ENCODE measurements around the gene COX19. TPM values are rescaled to one million over a fixed set of nuclear protein-coding genes. Genes with fewer than 3 reads are reported as not detected.

COX19 gene
- total and polyA plus RNA-seq, 2 of the 13 experiments (the other 11 are each of a cell fraction or from before 2014, with no cell fraction given), result 11.5 to 21.7 TPM

GRCh38 chr7:990352-990932 is 15.1 kb upstream of the COX19 start (continued):
- TF ChIP-seq DMAP1 (CRISPR knock-in tag; IDR thresholded peaks at IDR 0.05) (no peak), FOSL1 (CRISPR knock-in tag; IDR thresholded peaks at IDR 0.05; ENCODE audit: borderline replicate concordance) (no peak), RBFOX2 (IDR thresholded peaks at IDR 0.05; ENCODE audit: low read depth, low read length) (peak; percentile 87), EZH2 (conservative IDR thresholded peaks at IDR 0.05; ENCODE audit: low read depth, low read length) (no peak), PTBP1 (IDR thresholded peaks at IDR 0.05; ENCODE audit: low read depth, low read length, poor library complexity, severe bottlenecking) (no peak), ZNF501 (CRISPR knock-in tag; IDR thresholded peaks at IDR 0.05) (no peak), TRIM22 (IDR thresholded peaks at IDR 0.05) (no peak), STAG1 (CRISPR knock-in tag; IDR thresholded peaks at IDR 0.05) (no peak), CEBPB (IDR thresholded peaks at IDR 0.05; ENCODE audit: borderline replicate concordance, low read depth, low read length) (no peak), ZNF790 (CRISPR knock-in tag; IDR thresholded peaks at IDR 0.05; ENCODE audit: borderline replicate concordance) (no peak), THAP9 (CRISPR knock-in tag; IDR thresholded peaks at IDR 0.05; ENCODE audit: borderline replicate concordance) (no peak), NR0B2 (CRISPR knock-in tag; IDR thresholded peaks at IDR 0.05) (no peak), ZXDC (CRISPR knock-in tag; IDR thresholded peaks at IDR 0.05) (0 out of 2 replicates have a peak, but pooled peaks have one; percentile 11), NCOA1 (CRISPR knock-in tag; IDR thresholded peaks at IDR 0.05) (no peak), BHLHE40 (IDR thresholded peaks at IDR 0.05; ENCODE audit: low read length) (no peak), ZNF430 (CRISPR knock-in tag; IDR thresholded peaks at IDR 0.05) (peak; percentile 24; the same call in 1 of the 2 replicates), IKZF5 (CRISPR knock-in tag; IDR thresholded peaks at IDR 0.05) (no peak), AGO1 (IDR thresholded peaks at IDR 0.05; ENCODE audit: low read depth, low read length, poor library complexity, severe bottlenecking) (peak; percentile 71), MYC (CRISPR knock-in tag; IDR thresholded peaks at IDR 0.05; ENCODE audit: borderline replicate concordance) (no peak), ZMYM3 (CRISPR knock-in tag; IDR thresholded peaks at IDR 0.05) (no peak), TCF7 (IDR thresholded peaks at IDR 0.05; ENCODE audit: low read depth) (no peak)
